DMS153 treated with DMSO at 0.1 percent for 48 hours (cell line): ENCODE measurements around the gene MPZL2.

Source experiments
- DNase-seq: peaks from one replicate; lab custom pipeline; 2025; ENCODE audit not compliant: unreplicated experiment; lab: John Stamatoyannopoulos, UW

MPZL2 gene

GRCh38 chr11:118243993-118244762 lies 19.9 kb downstream of the MPZL2 start:
- no peak for DNase-seq

DNA sequence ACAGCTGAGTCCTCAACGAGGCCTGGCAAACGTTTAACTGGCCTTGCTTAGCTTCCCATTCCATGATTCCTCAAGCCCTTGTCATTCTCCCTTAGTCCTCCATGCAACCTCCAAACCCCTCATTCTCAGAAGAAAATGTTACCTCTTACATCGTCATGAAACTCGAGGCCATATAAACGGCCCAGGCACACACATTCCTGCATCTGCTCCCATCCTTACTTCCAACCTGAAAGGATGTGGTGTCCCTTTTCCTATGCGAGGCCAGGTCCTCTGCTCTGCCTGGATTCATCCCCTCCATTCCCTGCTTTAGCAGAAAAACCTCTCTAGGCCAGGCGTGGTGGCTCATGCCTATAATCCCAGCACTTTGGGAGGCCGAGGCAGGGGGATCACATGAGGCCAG lies 20.9 kb downstream of the MPZL2 start:
- DNase-seq, result no peak

GRCh38 chr11:118241764-118242098 lies 22.4 kb downstream of the MPZL2 start:
- DNase-seq, result no peak

- DNase-seq, result no peak
These were observed 22.9 kb downstream of the MPZL2 start for GRCh38 chr11:118240999-118241763.

DNA sequence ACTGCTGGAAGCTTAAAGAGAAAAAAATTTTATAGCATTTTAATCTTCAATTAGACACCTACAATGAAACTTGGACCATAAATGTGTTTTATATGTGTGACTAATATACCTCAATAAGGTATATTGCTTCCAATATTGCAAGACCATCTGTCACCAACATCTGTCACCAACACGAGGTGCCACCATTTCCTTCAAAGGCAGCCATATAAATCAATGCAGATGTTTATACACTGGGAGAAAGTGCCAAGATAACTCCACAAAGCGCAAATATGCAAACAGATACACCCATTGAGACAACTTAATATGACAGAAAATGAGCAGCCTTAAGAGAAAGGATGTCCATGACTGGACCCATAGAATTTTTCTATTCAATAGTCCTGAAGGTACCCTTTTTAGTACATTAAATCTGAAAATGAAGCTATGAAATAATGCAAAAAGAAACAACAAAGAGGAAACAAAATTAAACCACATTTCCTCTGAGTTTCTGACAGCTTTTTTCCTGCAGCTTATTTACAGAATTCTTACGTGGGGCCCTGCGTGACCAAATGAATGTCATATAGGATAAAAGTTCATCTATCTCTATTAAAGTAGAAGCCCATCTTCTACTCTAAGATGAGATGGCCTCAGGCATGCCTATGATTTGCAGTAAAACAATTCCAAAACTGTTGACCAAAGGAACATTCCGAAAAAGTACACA lies 24.4 kb downstream of the MPZL2 start:
- no peak for DNase-seq

DNA sequence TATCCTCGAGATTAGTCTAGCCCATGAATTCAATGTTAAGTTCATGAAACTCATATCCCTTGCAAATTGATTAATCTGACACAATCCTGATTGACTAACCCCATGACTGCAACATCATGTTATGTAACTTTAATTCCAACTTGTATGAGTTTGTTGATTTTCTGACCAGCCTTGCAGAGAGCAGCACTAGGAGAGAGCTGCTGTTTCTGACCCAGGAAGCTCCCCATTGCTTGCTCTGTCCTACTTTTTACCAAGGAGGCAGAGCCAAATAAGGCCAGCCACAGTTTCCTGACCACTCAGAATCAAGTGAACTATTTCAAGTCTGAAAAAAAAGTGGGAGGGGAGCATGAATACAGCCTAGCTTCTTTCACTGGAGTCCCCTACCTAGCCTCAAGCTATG lies 25.2 kb downstream of the MPZL2 start:
- DNase-seq, result no peak

- no peak for DNase-seq
These were observed 25.7 kb downstream of the MPZL2 start for GRCh38 chr11:118238421-118238820.

GRCh38 chr11:118236170-118236569 lies 27.9 kb downstream of the MPZL2 start:
- no peak for DNase-seq

GRCh38 chr11:118234833-118235232 lies 29.3 kb downstream of the MPZL2 start:
- DNase-seq, result no peak

DNA sequence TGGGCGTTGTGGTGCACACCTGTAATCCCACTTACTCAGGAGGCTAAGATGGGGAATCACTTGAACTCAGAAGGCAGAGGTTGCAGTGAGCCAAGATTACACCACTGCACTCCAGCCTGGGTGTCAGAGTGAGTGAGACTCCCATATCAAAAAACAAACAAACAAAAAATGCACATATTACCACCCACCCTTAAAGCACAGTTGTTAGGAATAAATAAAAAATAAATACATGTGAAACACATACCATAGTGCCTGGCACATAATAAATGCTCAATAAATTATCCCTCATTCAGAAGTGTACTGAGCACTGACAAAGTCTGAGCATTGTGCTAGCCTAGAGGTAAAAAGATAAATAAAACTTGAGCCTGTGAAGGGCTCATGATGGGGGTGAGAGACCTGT lies 30.2 kb downstream of the MPZL2 start:
- no peak for DNase-seq

DNA sequence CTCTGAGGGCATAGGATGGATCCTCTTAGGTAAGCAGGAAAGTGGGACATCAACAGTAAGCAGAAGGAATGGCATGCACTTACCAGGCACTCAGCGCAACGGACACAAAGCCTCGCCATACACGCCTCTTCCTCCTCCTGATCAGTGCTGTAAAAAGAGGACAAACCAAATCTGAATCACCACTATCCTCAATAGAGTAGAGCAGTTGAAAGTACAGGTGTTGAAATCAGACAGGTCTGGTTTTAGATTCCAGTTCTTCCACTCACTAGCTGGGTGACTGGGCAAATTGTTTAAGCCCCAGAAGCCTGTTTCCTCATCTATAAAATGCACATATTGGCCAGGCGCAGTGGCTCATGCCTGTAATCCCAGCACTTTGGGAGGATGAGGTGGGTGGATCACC lies 30.7 kb downstream of the MPZL2 start:
- no peak for DNase-seq

DNA sequence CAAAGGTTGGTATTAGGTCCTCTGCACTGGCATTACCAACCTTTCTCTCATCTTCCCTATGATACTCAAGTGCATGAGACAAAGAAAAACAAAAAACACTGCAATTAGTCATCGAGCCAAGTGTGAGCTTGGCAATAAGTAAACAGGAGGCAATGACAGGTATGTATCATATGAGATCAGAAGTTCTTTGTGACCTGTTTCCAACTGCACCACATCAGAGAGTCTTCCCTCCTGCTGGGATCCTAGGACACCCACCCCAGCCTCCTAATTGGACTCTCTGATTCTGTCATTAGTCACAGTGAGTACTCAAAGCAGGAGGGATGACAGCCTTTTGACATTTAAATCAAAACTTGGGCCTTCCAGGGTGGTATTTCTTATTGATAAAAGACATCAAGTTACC lies 31.4 kb downstream of the MPZL2 start:
- DNase-seq, result no peak

- DNase-seq, result no peak
These were observed 32.6 kb downstream of the MPZL2 start for GRCh38 chr11:118231461-118231860.

DNA sequence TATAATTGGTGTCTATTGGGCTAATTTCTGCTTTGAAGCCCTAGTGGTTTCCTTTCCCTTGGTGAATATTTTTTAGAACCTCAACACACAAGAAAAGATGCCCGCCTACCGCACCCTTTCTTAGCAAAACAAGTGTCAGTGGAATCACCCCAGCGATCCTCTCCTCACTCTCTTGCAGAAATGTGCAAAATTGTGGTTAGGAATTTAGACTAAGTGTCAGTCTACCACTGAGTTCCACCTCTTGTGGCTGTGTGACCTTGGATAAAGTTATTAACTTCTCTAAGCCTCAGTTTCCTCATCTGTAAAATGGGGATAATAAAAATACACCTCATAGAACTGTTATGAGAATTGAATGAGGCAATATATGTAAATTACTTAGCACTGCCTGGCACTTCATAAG lies 34.0 kb downstream of the MPZL2 start:
- no peak for DNase-seq

DNA sequence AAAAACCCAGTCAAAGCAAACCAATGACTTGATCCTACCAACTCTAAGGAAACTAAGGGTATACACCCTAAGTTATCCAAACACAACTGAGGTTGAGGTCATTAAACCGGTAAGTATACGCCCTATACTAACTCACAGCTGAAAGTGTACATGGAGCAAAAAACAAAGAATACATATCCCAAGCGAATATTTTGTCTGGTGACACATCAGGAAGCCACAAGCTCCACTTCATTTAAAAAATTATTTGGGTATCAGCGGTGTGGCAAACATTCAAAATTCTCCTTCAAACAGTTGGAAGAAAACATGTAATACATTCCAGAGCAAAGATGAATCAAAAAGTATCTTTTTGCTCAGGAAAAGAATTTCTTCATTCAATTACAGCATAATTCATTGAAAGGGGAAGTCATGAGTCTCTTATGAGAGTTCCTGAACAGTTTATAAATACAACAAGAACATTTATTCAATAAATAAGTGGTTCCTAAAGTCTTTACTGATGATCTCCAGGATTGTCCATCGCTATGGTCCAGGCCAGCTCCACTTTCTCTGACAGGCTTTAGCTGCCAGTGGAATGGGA lies 34.7 kb downstream of the MPZL2 start:
- no peak for DNase-seq

DNA sequence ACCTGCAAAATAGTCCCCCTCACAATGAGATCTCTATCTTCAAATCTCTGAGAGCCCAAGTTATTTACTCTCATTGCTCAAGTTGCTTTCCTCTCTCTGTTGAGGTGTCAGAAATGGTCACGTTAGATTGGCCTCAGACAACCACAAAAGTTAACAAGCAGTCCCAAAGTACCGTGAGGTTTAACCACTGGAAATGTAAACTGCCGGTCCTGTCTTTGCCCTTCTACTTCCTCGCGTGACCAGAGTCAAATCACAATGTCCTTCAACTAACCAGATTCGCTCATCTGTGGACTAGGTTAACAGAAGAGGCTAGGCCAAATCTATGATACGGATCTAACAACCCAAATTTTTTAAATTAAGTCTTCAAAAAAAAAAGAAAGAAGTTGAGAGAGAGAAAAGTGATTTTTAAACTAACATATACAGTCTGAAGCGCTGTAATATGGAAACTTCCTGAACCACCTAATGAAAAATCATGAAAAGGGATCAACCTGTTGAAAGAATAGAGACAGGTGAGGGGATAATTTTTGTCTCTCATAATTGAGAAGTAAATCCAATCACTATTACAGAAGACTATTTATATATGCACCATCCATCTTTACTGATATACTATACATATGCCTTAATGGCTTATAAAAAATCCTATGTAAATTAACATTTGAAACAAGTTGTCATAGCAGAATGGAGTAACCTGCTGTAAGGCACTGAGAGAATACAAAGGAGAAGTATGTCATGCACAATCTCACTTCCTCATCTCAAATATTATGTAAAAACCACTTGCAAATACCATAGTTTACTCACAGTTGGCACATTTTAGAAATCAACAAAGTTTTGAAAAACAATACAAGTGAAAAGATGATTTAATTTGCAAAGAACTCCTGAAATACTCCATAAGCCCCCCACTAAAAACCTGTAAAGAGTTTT lies 36.0 kb downstream of the MPZL2 start:
- DNase-seq, result no peak

- no peak for DNase-seq
These were observed 37.3 kb downstream of the MPZL2 start for GRCh38 chr11:118226781-118227180.

- no peak for DNase-seq
These were observed 37.8 kb downstream of the MPZL2 start for GRCh38 chr11:118226296-118226695.

- no peak for DNase-seq
These were observed 39.4 kb downstream of the MPZL2 start, which contains the start of gene JAML for GRCh38 chr11:118224511-118225188. Gene JAML, minus strand, starts transcription at chr11:118225011. Its CDS starts 10,145 bp downstream, at chr11:118214866.

DNA sequence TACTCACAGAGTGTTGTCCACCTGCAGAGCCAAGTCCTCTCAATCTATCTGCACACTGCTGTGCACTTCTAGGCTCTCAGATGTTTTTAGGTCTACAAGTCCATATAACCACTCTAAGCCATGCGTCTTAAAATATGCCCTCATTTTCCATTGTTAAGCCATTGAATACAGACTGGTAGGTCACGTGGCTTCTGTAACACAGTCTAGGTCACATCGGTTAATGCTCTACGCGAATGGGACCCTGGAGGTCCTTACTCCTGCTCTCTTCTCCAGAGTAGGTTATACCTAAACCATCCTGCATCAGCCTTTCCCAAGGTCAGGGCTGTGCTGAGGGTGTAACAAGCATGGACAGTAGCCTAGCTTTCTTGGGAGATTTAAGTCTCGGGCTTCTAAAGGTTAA lies 40.1 kb downstream of the MPZL2 start:
- no peak for DNase-seq
